Left renal pelvis (tissue), 4 donors: ENCODE data around the gene MYOM1. TPM values are rescaled to one million over a fixed set of nuclear protein-coding genes. Genes with fewer than 3 reads are reported as not detected.

Experiments used
- DNase-seq, 4 donors: peaks; one replicate each; pipeline ENCODE4 v3.0.0-alpha.2; 2013; ENCODE audit warnings: low read depth in 4 of 4, low spot score in 3 of 4
- polyA plus RNA-seq, 4 donors: library from polyadenylated mRNA; unstranded; fragments of 120-200 nt; gene quantifications; one replicate each; pipeline ENCODE4 v1.2.1, GENCODE V29; 2013; ENCODE audit not compliant: insufficient read length in 4 of 4

The MYOM1 gene
- polyA plus RNA-seq, 4 donors = 6.7 to 11.7 (median 7.7) TPM

- no peak for DNase-seq
Measured at GRCh38 chr18:3154214-3154613, 65.6 kb downstream of the MYOM1 start.

DNA sequence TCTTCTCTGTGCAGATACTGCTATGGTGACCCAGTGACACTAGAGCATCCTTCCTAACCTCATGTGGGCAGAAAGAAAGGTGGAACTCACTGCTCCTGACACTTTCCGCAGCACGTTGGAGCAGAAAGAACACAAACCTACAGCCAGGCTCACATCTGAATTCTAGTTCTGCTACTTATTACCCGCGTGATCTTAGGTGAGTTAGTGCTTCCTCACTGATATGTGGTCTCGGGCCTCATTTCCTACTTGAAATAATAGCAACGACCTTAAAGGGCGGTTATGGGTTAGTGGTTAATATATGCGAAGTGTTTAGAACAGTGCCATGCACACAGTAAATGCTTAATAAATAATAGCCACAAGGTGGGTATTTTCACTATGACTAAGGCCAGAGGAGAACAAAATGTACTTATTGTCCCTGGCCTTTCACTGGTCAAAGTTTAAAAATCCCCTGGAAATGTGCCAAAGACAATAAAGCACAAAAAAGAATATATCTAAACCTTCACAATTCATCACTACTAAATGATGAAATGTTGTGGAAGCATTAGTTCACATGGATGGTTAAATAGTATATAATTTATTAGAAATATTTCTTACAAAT, 66.6 kb downstream of the MYOM1 start:
- no peak for DNase-seq

GRCh38 chr18:3152294-3152693, 67.5 kb downstream of the MYOM1 start:
- DNase-seq = no peak

DNA sequence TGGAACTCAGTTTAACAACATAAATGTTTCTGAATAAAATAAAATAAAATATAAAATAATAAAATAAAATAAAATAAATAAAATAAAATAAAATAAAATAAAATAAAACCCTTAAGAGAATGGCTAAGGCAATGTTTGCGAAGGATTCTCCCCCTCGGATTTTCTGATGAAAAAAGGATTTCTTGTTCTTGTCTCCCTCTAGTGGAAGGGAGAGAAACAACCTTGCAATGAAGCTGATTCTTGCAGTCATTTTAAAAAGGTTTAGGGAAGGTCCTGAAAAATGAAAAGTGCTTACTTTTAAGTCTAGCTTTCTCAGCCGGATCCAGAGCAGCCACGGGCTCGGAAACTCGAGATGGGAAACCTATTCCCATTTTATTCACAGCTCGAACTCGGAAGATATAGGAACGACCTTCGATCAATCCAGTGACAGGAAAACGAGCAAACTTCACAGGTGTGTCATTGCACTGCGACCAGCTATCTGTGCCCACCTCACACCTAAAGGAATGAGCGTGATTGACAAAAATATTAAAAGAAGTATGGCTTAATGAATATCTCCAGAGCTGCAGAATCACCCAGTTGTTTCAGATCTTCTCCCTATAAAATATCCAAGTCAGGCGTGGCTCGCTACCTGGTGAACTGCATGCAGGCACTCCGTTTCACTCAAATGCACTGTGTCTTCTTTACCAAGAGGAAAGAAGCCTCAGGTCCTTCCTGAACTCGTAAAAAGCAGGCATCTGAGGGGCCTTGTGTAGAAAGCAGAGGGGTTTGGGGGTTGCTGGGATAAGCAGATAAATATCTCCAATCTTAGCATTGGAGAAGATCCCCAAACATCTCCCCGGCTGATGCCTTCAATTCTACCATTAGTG, 68.1 kb downstream of the MYOM1 start:
- DNase-seq = no peak

DNA sequence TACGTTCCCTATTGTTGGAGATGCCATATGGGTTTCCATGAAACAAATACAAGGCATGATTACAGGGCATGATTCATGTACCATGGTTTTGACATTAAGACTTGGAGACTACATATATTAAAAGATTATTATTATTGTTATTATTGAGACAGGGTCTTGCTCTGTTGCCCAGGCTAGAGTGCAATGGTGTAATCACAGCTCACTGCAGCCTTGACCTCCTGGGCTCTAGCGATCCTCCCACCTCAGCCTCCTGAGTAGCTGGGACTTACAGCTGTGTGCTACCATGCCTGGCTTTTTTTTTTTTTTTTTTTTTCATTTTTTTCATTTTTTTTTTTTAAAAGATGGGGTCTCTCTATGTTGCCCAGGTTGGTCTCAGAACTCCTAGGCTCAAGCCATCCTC, 69.1 kb downstream of the MYOM1 start:
- DNase-seq = no peak

- no peak for DNase-seq
Measured at GRCh38 chr18:3150274-3150673, 69.5 kb downstream of the MYOM1 start.

DNA sequence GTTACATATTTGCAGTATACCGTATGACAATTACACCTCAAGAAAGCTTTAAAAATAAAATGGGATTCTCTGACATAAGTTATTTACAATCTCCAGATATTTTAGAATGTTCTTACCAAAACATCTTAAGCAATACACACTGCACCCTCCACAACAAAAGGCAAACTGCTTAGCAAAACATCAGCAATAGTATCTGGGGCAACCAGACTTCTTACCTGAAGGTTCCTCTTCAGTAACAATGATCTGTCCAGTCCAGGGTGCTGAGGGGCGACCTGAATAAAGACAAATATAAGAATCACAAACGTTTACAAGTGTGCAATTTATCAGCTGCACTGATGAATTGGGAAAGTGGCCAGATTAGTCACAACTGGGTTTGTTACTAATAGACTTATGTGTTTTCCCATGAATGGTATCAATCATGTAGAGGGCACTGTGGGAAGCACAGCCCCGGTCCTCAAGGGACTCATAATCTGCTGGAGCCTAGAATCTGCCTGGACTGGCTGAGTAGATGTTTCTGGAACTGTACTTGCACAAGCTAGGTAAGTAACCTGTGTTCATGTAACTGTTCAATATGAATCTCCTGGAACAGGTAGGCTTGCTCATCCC, 70.7 kb downstream of the MYOM1 start:
- DNase-seq = no peak

DNA sequence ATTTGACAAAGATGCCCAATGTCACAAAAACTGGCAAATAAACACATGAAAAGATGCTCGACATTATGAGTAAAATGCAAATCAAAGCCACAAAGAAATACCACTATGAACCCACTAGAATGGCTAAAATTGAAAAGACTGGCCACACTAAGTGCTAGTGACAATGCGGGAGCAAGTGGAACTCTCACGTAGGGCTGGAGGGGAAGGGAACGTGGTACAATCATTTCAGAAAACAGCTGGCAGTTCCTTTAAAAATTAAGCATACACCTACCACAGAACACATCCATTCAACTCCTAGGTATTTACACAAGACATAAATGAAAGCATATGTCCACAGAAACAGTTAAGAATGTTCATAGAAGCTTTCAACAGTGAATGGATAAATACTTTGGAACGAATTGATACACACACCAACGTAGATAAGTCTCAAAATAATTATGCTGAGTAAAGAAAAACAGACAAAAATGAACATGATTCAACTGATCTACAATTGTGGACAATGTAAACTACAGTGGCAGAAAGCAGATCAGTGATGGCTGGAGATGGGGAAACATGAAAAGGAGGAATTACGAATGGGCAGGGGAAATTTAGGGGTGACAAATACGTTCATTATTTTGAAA, 71.7 kb downstream of the MYOM1 start:
- DNase-seq = no peak

- DNase-seq = no peak
Measured at GRCh38 chr18:3140986-3141639, 78.7 kb downstream of the MYOM1 start.

GRCh38 chr18:3140342-3140741, 79.4 kb downstream of the MYOM1 start:
- no peak for DNase-seq

- DNase-seq = no peak
Measured at GRCh38 chr18:3139406-3139805, 80.4 kb downstream of the MYOM1 start.

DNA sequence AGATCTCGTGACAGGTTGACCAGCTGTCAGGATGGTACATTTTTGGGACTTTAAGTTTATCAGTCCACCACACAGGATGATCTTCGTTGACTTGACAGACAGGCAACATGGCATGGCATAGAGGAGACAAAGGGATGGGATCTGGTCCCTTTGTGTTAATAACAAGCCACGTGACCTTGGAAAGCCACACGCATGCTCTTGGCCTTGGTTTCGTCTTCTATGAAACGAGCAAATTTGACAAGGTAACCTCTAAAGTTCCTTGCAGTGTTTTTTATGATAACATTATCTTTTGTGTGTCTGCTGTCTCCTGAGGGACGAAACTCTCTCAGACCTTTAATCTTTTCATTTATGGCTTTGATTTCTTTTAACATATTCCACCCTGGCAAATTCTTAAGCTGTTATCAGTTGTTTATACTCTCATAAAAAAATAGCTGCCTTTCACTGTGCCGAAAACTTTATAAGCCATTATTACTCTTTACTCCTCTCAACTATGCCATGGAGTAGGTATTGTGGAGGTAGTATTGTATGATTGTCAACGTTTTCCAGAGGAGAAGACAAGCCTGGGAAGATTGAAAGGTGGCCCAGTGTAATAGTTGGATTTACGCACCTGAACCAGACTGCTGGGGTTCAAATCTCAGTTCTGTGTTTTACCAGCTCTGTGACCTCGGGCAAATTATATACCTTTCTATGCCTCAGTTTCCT, 81.3 kb downstream of the MYOM1 start:
- DNase-seq = no peak

- no peak for DNase-seq
Measured at GRCh38 chr18:3135536-3135935, 84.2 kb downstream of the MYOM1 start.

DNA sequence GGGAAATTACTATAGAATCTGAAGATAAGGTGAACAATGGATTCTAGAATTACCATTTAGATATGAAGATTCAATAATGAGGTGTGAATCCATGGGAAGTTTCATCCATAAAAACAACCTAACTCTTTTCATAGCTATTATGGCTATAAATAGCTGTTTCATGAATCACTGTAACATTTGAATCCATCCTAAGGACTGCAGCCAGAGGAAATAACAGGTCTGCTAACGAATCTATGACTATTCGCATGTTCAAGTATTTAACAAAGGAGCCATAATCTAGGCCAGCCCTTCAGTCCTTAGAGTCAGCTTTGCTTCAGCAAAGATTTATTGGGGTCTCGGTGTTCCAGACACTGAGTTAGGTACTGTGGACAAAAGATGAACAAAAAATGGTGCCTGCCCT, 87.1 kb downstream of the MYOM1 start:
- no peak for DNase-seq

- DNase-seq = no peak
Measured at GRCh38 chr18:3130344-3130743, 89.4 kb downstream of the MYOM1 start.

- DNase-seq = peak; percentile 68 to 80 (median 74)
Measured at GRCh38 chr18:3129053-3129864, 90.5 kb downstream of the MYOM1 start.

DNA sequence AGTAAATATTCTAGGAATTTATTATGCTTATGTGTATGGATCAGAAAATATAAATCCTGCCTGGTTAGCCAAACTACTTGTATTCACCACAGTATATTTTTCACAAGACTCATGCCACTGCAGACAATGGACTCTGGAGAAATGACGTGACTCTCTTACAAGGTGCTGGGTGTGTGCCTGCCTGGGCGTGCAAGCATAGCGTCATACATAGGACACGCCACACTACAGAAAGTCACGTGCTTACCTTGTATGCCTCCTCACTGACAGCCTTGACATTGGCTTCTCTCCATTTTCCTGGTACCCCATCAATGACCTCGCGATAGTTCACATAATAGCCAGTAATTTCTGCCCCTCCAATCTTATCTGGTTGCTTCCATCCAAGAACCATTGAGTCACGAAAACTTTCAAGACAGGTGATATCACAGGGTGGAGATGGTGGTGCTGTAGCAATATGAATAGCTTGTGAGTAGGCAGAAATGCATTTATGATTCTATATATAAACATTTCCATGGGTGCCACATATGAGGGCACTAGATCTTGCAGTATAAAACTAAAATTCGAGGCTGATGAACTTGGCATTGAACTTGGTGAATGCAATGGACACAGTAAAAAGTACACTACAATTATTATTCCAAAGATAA, 93.2 kb downstream of the MYOM1 start:
- no peak for DNase-seq

DNA sequence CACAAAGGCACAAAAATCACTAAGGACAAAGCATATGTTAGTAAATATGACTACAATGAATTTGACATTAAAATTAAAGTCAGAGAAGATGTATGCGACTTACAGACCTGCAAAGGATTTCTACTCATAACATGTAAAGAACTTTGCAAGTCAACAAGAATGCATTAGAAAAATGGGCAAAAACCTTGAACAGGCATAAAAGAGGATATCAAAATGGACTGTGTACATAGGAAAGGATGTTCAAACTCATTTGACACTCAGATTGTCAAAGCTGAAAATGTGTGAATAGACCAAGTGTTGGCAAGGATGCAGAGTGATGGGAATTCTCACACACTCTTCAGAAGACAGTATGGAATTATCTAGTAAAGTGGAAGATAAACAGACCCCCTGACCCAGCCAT, 94.9 kb downstream of the MYOM1 start:
- no peak for DNase-seq

GRCh38 chr18:3122851-3123250, 96.9 kb downstream of the MYOM1 start:
- no peak for DNase-seq
